Activated T-cell treated with anti-CD3 and anti-CD28 coated beads, Interleukin-2, amount 50 U/mL, for 72 hours (primary cell): ENCODE measurements around the gene LCP2. TPM values are rescaled to one million over a fixed set of nuclear protein-coding genes. Genes with fewer than 3 reads are reported as not detected.

ENCODE experiments used
- ATAC-seq, 2 donors: fragments of 150-1000 bp; cut with Tn5 transposase; replicated peaks in 1 of 2; 2 replicates each; pipeline ENCODE4 v1.10.0; 2021; ENCODE audit warnings: moderate library complexity in 2 of 2, mild to moderate bottlenecking in 1 of 2
- DNase-seq, 2 donors: peaks; one replicate each; pipeline ENCODE4 v3.0.0; 2021 to 2022; ENCODE audit warnings: mixed read lengths in 1 of 2
- H3K27ac Mint-ChIP-seq: one replicate; pipeline ENCODE4 v1.8.0; 2022; ENCODE audit warnings: mild to moderate bottlenecking, moderate library complexity, mixed read lengths
- H3K27me3 Mint-ChIP-seq: one replicate; pipeline ENCODE4 v1.8.0; 2022; ENCODE audit warnings: low read depth, mixed read lengths
- H3K36me3 Mint-ChIP-seq, 2 donors: one replicate each; pipeline ENCODE4 v1.8.0; 2022; ENCODE audit warnings: mixed read lengths in 2 of 2, mild to moderate bottlenecking in 1 of 2; ENCODE audit not compliant: insufficient read depth in 2 of 2
- H3K4me1 Mint-ChIP-seq: one replicate; pipeline ENCODE4 v1.8.0; 2022; ENCODE audit warnings: low read depth, mixed read lengths
- H3K4me3 Mint-ChIP-seq, 2 donors: one replicate each; pipeline ENCODE4 v1.8.0; 2022; ENCODE audit warnings: mild to moderate bottlenecking in 2 of 2, mixed read lengths in 2 of 2, moderate library complexity in 2 of 2
- H3K9me3 Mint-ChIP-seq, 2 donors: one replicate each; pipeline ENCODE4 v1.8.0; 2022; ENCODE audit warnings: mixed read lengths in 2 of 2
- total RNA-seq, 2 donors: library from RNA; stranded (reverse); gene quantifications; one replicate each; pipeline ENCODE4 v1.2.3, GENCODE V29; 2022

LCP2 gene
- total RNA-seq, 2 donors from 2014 or later, result 162 to 190 TPM

- no peaks in the 10 kb centered on the region for H3K4me1 Mint-ChIP-seq
- DNase-seq (no peak), ATAC-seq (no peak)
Observed at GRCh38 chr5:170219615-170220014, 78.0 kb downstream of the LCP2 start.

GRCh38 chr5:170218726-170219125 is 78.9 kb downstream of the LCP2 start:
- Mint-ChIP-seq H3K27ac (no peak overlapping the region), H3K9me3 (no peaks in the 10 kb centered on the region), H3K36me3 (no peaks in the 10 kb centered on the region), H3K4me3 (no peak overlapping the region), H3K27me3 (peaks cover 5% of the 10 kb centered on the region), H3K4me1 (no peaks in the 10 kb centered on the region)
- ATAC-seq (no peak), DNase-seq (no peak)

More at GRCh38 chr5:170219615-170220014, 78.0 kb downstream of the LCP2 start:
- no peaks in the 10 kb centered on the region for H3K36me3 Mint-ChIP-seq
- no peaks in the 10 kb centered on the region for H3K9me3 Mint-ChIP-seq
- H3K4me3 Mint-ChIP-seq, result no peak overlapping the region
- H3K27ac Mint-ChIP-seq, result no peak overlapping the region
- H3K27me3 Mint-ChIP-seq, result no peaks in the 10 kb centered on the region

- no peaks in the 10 kb centered on the region for H3K4me1 Mint-ChIP-seq
- ATAC-seq (no peak), DNase-seq (no peak)
- no peaks in the 10 kb centered on the region for H3K9me3 Mint-ChIP-seq
- H3K27me3 Mint-ChIP-seq, result peaks cover 5% of the 10 kb centered on the region
- H3K36me3 Mint-ChIP-seq, result no peaks in the 10 kb centered on the region
- H3K4me3 Mint-ChIP-seq, result no peak overlapping the region
- no peak overlapping the region for H3K27ac Mint-ChIP-seq
Observed at GRCh38 chr5:170217831-170218230, 79.7 kb downstream of the LCP2 start.

- Mint-ChIP-seq H3K36me3 (no peaks in the 10 kb centered on the region), H3K9me3 (no peaks in the 10 kb centered on the region), H3K4me1 (no peaks in the 10 kb centered on the region), H3K27me3 (peaks cover 5% of the 10 kb centered on the region), H3K4me3 (no peak overlapping the region), H3K27ac (no peak overlapping the region)
- DNase-seq, result no peak
- ATAC-seq, result no peak
Observed at GRCh38 chr5:170216257-170216864, 81.2 kb downstream of the LCP2 start.

- Mint-ChIP-seq H3K27me3 (peaks cover 34% of the 10 kb centered on the region), H3K4me1 (no peaks in the 10 kb centered on the region), H3K27ac (no peak overlapping the region), H3K36me3 (no peaks in the 10 kb centered on the region), H3K9me3 (peaks cover 0 to 4% of the 10 kb centered on the region in 2 donors), H3K4me3 (no peak overlapping the region)
- no peak for DNase-seq
- no peak for ATAC-seq
Observed at GRCh38 chr5:170211575-170212334, 85.8 kb downstream of the LCP2 start.

GRCh38 chr5:170206958-170207357 is 90.6 kb downstream of the LCP2 start:
- Mint-ChIP-seq H3K4me1 (no peaks in the 10 kb centered on the region), H3K36me3 (no peaks in the 10 kb centered on the region), H3K4me3 (no peak overlapping the region), H3K27ac (no peak overlapping the region), H3K9me3 (peaks cover 0 to 4% of the 10 kb centered on the region in 2 donors), H3K27me3 (peaks cover 44% of the 10 kb centered on the region)
- ATAC-seq (no peak), DNase-seq (no peak)

- H3K4me3 Mint-ChIP-seq, result no peak overlapping the region
- H3K4me1 Mint-ChIP-seq, result no peaks in the 10 kb centered on the region
- no peaks in the 10 kb centered on the region for H3K36me3 Mint-ChIP-seq
- H3K27me3 Mint-ChIP-seq, result peaks cover 43% of the 10 kb centered on the region
- DNase-seq (no peak), ATAC-seq (no peak)
- no peak overlapping the region for H3K27ac Mint-ChIP-seq
- peaks cover 0 to 4% of the 10 kb centered on the region in 2 donors for H3K9me3 Mint-ChIP-seq
Observed at GRCh38 chr5:170206216-170206615, 91.4 kb downstream of the LCP2 start.

- no peaks in the 10 kb centered on the region for H3K4me1 Mint-ChIP-seq
- H3K9me3 Mint-ChIP-seq, result no peaks in the 10 kb centered on the region
- H3K27ac Mint-ChIP-seq, result no peak overlapping the region
- H3K4me3 Mint-ChIP-seq, result no peak overlapping the region
- H3K36me3 Mint-ChIP-seq, result no peaks in the 10 kb centered on the region
- DNase-seq (no peak), ATAC-seq (no peak)
- peaks cover 26% of the 10 kb centered on the region for H3K27me3 Mint-ChIP-seq
Observed at GRCh38 chr5:170204202-170204601, 93.4 kb downstream of the LCP2 start.

GRCh38 chr5:170202117-170202516 is 95.5 kb downstream of the LCP2 start:
- Mint-ChIP-seq H3K9me3 (no peaks in the 10 kb centered on the region), H3K27ac (no peak overlapping the region), H3K4me3 (no peak overlapping the region), H3K36me3 (no peaks in the 10 kb centered on the region), H3K27me3 (peaks cover 22% of the 10 kb centered on the region), H3K4me1 (no peaks in the 10 kb centered on the region)
- DNase-seq (no peak), ATAC-seq (no peak)

GRCh38 chr5:170201311-170201710 is 96.3 kb downstream of the LCP2 start:
- Mint-ChIP-seq H3K27me3 (peaks cover 22% of the 10 kb centered on the region), H3K4me3 (no peak overlapping the region), H3K4me1 (no peaks in the 10 kb centered on the region), H3K9me3 (no peaks in the 10 kb centered on the region), H3K36me3 (no peaks in the 10 kb centered on the region), H3K27ac (no peak overlapping the region)
- DNase-seq (no peak), ATAC-seq (no peak)

GRCh38 chr5:170200876-170201275 is 96.7 kb downstream of the LCP2 start:
- Mint-ChIP-seq H3K27ac (no peak overlapping the region), H3K4me3 (no peak overlapping the region), H3K27me3 (peaks cover 21% of the 10 kb centered on the region), H3K4me1 (no peaks in the 10 kb centered on the region), H3K9me3 (no peaks in the 10 kb centered on the region), H3K36me3 (no peaks in the 10 kb centered on the region)
- DNase-seq (no peak), ATAC-seq (no peak)
